Large intestine (tissue), 3 donors: ENCODE data around the gene DMD. TPM values are rescaled to one million over a fixed set of nuclear protein-coding genes. Genes with fewer than 3 reads are reported as not detected.

Experiments used
- DNase-seq, 2 donors: peaks; one replicate each; pipeline versions ENCODE4 v3.0.0 to v3.0.0-alpha.2; 2013
- H3K27ac ChIP-seq: one replicate; pipeline ENCODE4 v1.5.1; 2013; ENCODE audit warnings: low read length
- H3K27me3 ChIP-seq: 2 replicates; pipeline ENCODE4 v1.6.1; 2013; ENCODE audit warnings: low read length; ENCODE audit not compliant: control insufficient read depth, insufficient read depth
- H3K36me3 ChIP-seq: 2 replicates; pipeline ENCODE4 v1.6.1; 2013; ENCODE audit warnings: low read length; ENCODE audit not compliant: control insufficient read depth, insufficient read depth
- H3K4me1 ChIP-seq: one replicate; pipeline ENCODE4 v1.6.1; 2013; ENCODE audit warnings: low read length; ENCODE audit not compliant: control insufficient read depth, insufficient read depth
- H3K4me3 ChIP-seq: one replicate; pipeline ENCODE4 v1.5.1; 2013; ENCODE audit warnings: low read length
- H3K9me3 ChIP-seq: one replicate; pipeline ENCODE4 v1.6.1; 2013; ENCODE audit warnings: mild to moderate bottlenecking, low read depth, low read length, moderate library complexity; ENCODE audit not compliant: control insufficient read depth
- WGBS: methylation state at CpG from one replicate; pipeline ENCODE4 v1.1.5; 2013; ENCODE audit warnings: low lambda C conversion rate; ENCODE audit not compliant: insufficient coverage; 5-methylcytosine and 5-hydroxymethylcytosine counted together
- polyA plus RNA-seq: library from polyadenylated mRNA; unstranded; fragments of 120-200 nt; gene quantifications from one replicate; pipeline ENCODE4 v1.2.1, GENCODE V29; 2013

The DMD gene
- polyA plus RNA-seq, 1 donor: 23.3 TPM

DNA sequence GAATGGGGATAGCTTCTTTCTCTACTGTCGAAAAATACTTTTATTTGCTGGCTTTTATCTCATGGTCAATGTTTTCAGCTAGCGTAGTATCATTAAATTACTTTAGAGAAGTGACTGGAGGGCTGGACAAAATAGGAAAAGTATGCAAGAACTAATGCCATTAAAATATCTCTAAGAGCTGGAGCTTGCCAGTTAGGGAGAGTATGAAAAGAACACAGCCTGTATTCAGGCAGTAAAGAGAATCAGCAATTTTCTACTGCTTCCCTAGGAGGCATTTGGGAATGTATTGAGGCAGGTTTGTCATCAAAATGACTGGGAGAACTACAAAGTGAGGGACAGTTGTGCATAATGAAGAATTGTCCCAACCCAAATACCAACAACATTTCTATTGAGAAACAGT is 2096.5 kb downstream of the DMD start:
- WGBS: no CpG with 5 or more reads among the region's 2 CpGs
- no peak for DNase-seq
- no peaks in the 10 kb centered on the region for H3K9me3 ChIP-seq
- H3K27me3 ChIP-seq: no peaks in the 10 kb centered on the region
- H3K36me3 ChIP-seq: no peaks in the 10 kb centered on the region
- H3K27ac ChIP-seq: no peak overlapping the region
- no peak overlapping the region for H3K4me3 ChIP-seq
- H3K4me1 ChIP-seq: no peaks in the 10 kb centered on the region

- no peaks in the 10 kb centered on the region for H3K9me3 ChIP-seq
- H3K36me3 ChIP-seq: no peaks in the 10 kb centered on the region
- H3K27ac ChIP-seq: no peak overlapping the region
- no peak for DNase-seq
- H3K4me1 ChIP-seq: no peaks in the 10 kb centered on the region
- WGBS: no CpG with 5 or more reads among the region's 5 CpGs
- no peaks in the 10 kb centered on the region for H3K27me3 ChIP-seq
- H3K4me3 ChIP-seq: no peak overlapping the region
Measured at GRCh38 chrX:31112226-31112999, 2098.9 kb downstream of the DMD start.

GRCh38 chrX:31110657-31111056 is 2100.7 kb downstream of the DMD start:
- WGBS: no CpG with 5 or more reads among the region's 6 CpGs
- Histone ChIP-seq H3K27ac (no peak overlapping the region), H3K36me3 (no peaks in the 10 kb centered on the region)

GRCh38 chrX:31099536-31100090 is 2111.7 kb downstream of the DMD start:
- Histone ChIP-seq H3K27ac (no peak overlapping the region), H3K36me3 (no peaks in the 10 kb centered on the region), H3K4me3 (no peak overlapping the region), H3K4me1 (no peaks in the 10 kb centered on the region), H3K9me3 (no peaks in the 10 kb centered on the region), H3K27me3 (no peaks in the 10 kb centered on the region)
- DNase-seq: no peak
- no CpG with 5 or more reads among the region's 2 CpGs for WGBS

More at GRCh38 chrX:31110657-31111056, 2100.7 kb downstream of the DMD start:
- H3K4me3 ChIP-seq: no peak overlapping the region
- no peak for DNase-seq
- H3K9me3 ChIP-seq: no peaks in the 10 kb centered on the region
- H3K4me1 ChIP-seq: no peaks in the 10 kb centered on the region
- H3K27me3 ChIP-seq: no peaks in the 10 kb centered on the region

DNA sequence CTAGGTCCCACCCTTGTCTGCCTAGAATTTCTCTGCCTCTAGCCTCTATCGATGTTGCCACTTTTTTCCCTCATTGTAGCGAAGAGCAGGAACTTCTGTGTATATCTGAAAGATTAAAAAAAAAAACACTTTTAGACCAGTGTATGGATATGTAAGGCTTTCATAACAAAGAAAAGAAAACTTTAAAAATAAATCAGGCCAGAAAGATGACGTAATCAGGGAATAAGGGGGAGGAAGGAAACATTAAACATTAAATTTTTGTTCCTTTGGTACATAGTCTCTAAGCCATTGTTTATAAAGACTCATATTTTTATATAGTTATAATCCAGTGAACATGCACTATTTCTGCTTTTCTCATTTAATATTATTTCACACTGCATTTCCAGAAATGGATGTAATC is 2113.3 kb downstream of the DMD start:
- Histone ChIP-seq H3K4me3 (no peak overlapping the region), H3K4me1 (no peaks in the 10 kb centered on the region), H3K27ac (no peak overlapping the region), H3K36me3 (no peaks in the 10 kb centered on the region), H3K27me3 (no peaks in the 10 kb centered on the region), H3K9me3 (no peaks in the 10 kb centered on the region)
- no peak for DNase-seq
- 60% methylated on average over 1 of the region's 3 CpGs for WGBS

DNA sequence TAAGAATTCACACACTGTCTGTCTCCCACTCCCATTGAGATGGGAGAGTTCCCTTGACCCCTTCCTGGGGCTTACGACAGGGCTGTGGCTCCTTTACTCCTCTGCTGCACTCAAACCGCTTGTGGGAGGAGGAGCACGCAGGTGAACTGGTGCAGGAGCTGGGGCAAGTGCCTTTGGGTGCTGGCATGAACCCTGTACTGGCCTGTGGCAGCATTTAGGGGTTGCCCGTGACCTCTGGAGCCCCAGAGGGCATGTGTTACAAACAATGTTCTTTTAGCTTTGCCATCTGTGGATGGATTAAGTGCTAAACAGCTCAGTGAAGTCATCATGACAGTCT is 2117.7 kb downstream of the DMD start:
- H3K36me3 ChIP-seq: no peaks in the 10 kb centered on the region
- no peaks in the 10 kb centered on the region for H3K4me1 ChIP-seq
- H3K9me3 ChIP-seq: no peaks in the 10 kb centered on the region
- no peak overlapping the region for H3K4me3 ChIP-seq
- DNase-seq: no peak
- WGBS: no CpG with 5 or more reads among the region's 4 CpGs
- H3K27me3 ChIP-seq: no peaks in the 10 kb centered on the region
- no peak overlapping the region for H3K27ac ChIP-seq

GRCh38 chrX:31092970-31093638 is 2118.2 kb downstream of the DMD start:
- no peak overlapping the region for H3K27ac ChIP-seq
- no peaks in the 10 kb centered on the region for H3K4me1 ChIP-seq
- no peak for DNase-seq
- H3K36me3 ChIP-seq: no peaks in the 10 kb centered on the region
- no peaks in the 10 kb centered on the region for H3K27me3 ChIP-seq
- no CpG with 5 or more reads among the region's 3 CpGs for WGBS
- no peaks in the 10 kb centered on the region for H3K9me3 ChIP-seq
- H3K4me3 ChIP-seq: no peak overlapping the region

GRCh38 chrX:31092476-31092875 is 2118.9 kb downstream of the DMD start:
- H3K9me3 ChIP-seq: no peaks in the 10 kb centered on the region
- no peaks in the 10 kb centered on the region for H3K4me1 ChIP-seq
- H3K27ac ChIP-seq: no peak overlapping the region
- DNase-seq: peak in 1 of 2 donors; percentile 1
- no peaks in the 10 kb centered on the region for H3K27me3 ChIP-seq
- WGBS: no CpG with 5 or more reads among the region's 3 CpGs
- no peaks in the 10 kb centered on the region for H3K36me3 ChIP-seq
- no peak overlapping the region for H3K4me3 ChIP-seq

DNA sequence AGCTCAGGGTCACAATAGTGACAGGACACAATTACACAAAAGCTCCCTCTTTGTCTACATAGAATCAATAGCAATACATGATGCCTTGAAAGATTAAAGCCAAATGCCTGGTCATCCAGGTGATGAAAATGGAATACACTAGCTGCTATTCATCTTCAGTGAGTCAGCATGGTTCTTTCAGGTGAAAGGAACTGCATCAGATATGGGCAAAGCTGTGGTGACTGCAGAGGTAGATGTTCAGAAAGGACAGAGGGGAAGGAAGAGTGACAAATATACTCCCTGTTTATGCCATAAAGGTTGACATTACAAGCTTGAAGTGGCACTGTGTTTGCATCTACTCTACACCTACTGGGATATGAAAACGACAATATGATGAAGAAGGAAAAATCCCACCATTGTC is 2119.5 kb downstream of the DMD start:
- H3K9me3 ChIP-seq: no peaks in the 10 kb centered on the region
- H3K27ac ChIP-seq: no peak overlapping the region
- H3K4me3 ChIP-seq: no peak overlapping the region
- H3K36me3 ChIP-seq: no peaks in the 10 kb centered on the region
- peak in 1 of 2 donors; percentile 2 for DNase-seq
- no CpG with 5 or more reads among the region's 1 CpG for WGBS
- H3K4me1 ChIP-seq: peaks cover 3% of the 10 kb centered on the region
- no peaks in the 10 kb centered on the region for H3K27me3 ChIP-seq

DNA sequence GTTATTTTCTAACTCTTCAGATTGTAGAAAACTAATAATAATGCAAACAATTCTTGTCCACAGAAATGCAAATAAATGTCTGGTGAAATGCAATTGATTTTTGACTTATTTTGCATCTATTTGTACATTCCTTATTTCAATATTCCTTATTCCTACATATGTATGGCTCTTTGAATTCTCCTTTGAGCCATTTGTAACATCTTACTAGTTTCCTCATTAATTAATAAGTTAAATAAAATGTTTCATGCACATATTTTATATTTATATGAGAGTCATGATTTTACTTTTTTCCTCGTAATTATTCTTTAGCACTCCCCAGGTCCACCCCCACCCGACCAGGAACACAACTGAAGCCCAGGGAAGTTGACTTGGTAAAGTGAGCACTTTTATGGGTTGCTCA is 2136.8 kb downstream of the DMD start:
- Histone ChIP-seq H3K36me3 (no peaks in the 10 kb centered on the region), H3K9me3 (peaks cover 3% of the 10 kb centered on the region), H3K4me3 (no peak overlapping the region), H3K27ac (no peak overlapping the region), H3K27me3 (no peaks in the 10 kb centered on the region), H3K4me1 (no peaks in the 10 kb centered on the region)
- no CpG with 5 or more reads among the region's 2 CpGs for WGBS
- no peak for DNase-seq
